Prostate gland (tissue), 2 donors: ENCODE data around the gene MTSS2.

Experiments used
- POLR2A ChIP-seq: fragments of 450-650 bp; IDR thresholded peaks from one replicate; pipeline ENCODE4 v1.6.1; 2016; ENCODE audit warnings: antibody characterized with exemption, mild to moderate bottlenecking
- TF ChIP-seq, protein P1 (sequence below), 4 experiments: fragments of 200-600 bp in 2 of 4; fragments of 450-650 bp in 2 of 4; sonication (generic) in 2 of 4; IDR thresholded peaks; 1 replicate in 3 of 4; 2 replicates in 1 of 4; pipeline ENCODE4 v1.5.1; 2016 to 2019; ENCODE audit warnings: antibody characterized with exemption in 4 of 4, mild to moderate bottlenecking in 2 of 4, moderate library complexity in 2 of 4

DNA sequence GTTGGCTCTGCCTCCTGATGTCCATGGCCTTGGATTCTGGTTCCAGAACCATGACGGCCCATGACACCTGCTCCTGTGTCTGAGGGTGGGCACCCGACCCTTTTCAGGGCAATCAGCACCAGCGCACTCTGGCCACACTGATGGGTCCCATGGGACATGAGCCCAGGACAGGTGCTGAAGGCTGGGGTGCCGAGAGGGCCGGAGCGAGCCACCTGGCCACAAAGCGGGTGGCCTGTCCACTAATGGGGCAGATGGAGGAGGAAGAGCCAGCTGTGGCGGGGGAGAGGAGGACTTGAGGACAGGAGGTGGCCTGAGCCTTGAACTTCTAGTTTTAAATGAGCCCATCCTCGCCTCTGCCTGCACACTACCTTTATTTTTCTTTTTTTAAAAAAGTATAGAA lies 31.2 kb upstream of the MTSS2 start:
- TF ChIP-seq, protein P1, sequence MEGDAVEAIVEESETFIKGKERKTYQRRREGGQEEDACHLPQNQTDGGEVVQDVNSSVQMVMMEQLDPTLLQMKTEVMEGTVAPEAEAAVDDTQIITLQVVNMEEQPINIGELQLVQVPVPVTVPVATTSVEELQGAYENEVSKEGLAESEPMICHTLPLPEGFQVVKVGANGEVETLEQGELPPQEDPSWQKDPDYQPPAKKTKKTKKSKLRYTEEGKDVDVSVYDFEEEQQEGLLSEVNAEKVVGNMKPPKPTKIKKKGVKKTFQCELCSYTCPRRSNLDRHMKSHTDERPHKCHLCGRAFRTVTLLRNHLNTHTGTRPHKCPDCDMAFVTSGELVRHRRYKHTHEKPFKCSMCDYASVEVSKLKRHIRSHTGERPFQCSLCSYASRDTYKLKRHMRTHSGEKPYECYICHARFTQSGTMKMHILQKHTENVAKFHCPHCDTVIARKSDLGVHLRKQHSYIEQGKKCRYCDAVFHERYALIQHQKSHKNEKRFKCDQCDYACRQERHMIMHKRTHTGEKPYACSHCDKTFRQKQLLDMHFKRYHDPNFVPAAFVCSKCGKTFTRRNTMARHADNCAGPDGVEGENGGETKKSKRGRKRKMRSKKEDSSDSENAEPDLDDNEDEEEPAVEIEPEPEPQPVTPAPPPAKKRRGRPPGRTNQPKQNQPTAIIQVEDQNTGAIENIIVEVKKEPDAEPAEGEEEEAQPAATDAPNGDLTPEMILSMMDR (IDR thresholded peaks at IDR 0.05): no peak
- TF ChIP-seq POLR2A: no peak
